Mesenchymal stem cell (in vitro differentiated cells and primary cell): ENCODE results near the gene RAPGEF5. TPM values are rescaled to one million over a fixed set of nuclear protein-coding genes. Genes with fewer than 3 reads are reported as not detected.

Experiments
- DNase-seq: peaks from one replicate; pipeline ENCODE4 v3.0.0-alpha.2; 2013
- H2AFZ ChIP-seq: one replicate; pipeline ENCODE4 v1.6.1; 2013; ENCODE audit warnings: low read depth, mild to moderate bottlenecking, control low read depth, inconsistent platforms, low read length, moderate library complexity
- H2AK5ac ChIP-seq: 2 replicates; pipeline ENCODE4 v1.6.1; 2013; ENCODE audit warnings: low read length, moderate library complexity, mild to moderate bottlenecking, inconsistent platforms; ENCODE audit not compliant: severe bottlenecking
- H2BK120ac ChIP-seq: one replicate; pipeline ENCODE4 v1.6.1; 2013; ENCODE audit warnings: low read depth, mild to moderate bottlenecking, inconsistent platforms, low read length, moderate library complexity
- H2BK12ac ChIP-seq, 2 experiments: one replicate each; pipeline ENCODE4 v1.6.1; 2013; ENCODE audit warnings: inconsistent platforms in 2 of 2, low read length in 2 of 2, mild to moderate bottlenecking in 2 of 2, moderate library complexity in 2 of 2, control low read depth in 1 of 2
- H2BK15ac ChIP-seq: one replicate; pipeline ENCODE4 v1.6.1; 2013; ENCODE audit warnings: mild to moderate bottlenecking, low read depth, inconsistent platforms; ENCODE audit not compliant: poor library complexity, severe bottlenecking
- H2BK5ac ChIP-seq: 2 replicates; pipeline ENCODE4 v1.6.1; 2013; ENCODE audit warnings: low read depth, mild to moderate bottlenecking, low read length, control low read depth, inconsistent platforms; ENCODE audit not compliant: poor library complexity, severe bottlenecking
- H3K14ac ChIP-seq, 2 experiments: one replicate each; pipeline ENCODE4 v1.6.1; 2013; ENCODE audit warnings: inconsistent platforms in 2 of 2, low read length in 2 of 2, control low read depth in 1 of 2, mild to moderate bottlenecking in 1 of 2, moderate library complexity in 1 of 2
- H3K18ac ChIP-seq, 2 experiments: one replicate each; pipeline ENCODE4 v1.6.1; 2013; ENCODE audit warnings: inconsistent platforms in 2 of 2, low read length in 2 of 2, control low read depth in 1 of 2, low read depth in 1 of 2, mild to moderate bottlenecking in 1 of 2
- H3K23ac ChIP-seq, 2 experiments: one replicate each; pipeline ENCODE4 v1.6.1; 2013; ENCODE audit warnings: inconsistent platforms in 2 of 2, low read length in 2 of 2, mild to moderate bottlenecking in 2 of 2, moderate library complexity in 2 of 2, control low read depth in 1 of 2
- H3K27ac ChIP-seq: 2 replicates; pipeline ENCODE4 v1.5.1; 2013; ENCODE audit warnings: mild to moderate bottlenecking, moderate library complexity, low read length, control low read depth, inconsistent platforms; ENCODE audit not compliant: poor library complexity, severe bottlenecking
- H3K27me3 ChIP-seq, 2 experiments: 2 replicates each; pipeline versions ENCODE4 v1.6.1 to v1.7.0; 2013; ENCODE audit warnings: low read length in 2 of 2, mild to moderate bottlenecking in 2 of 2, moderate library complexity in 2 of 2, control low read depth in 1 of 2, inconsistent platforms in 1 of 2; ENCODE audit not compliant: control insufficient read depth in 1 of 2, insufficient read depth in 1 of 2
- H3K36me3 ChIP-seq, 2 experiments: 2 replicates each; pipeline versions ENCODE4 v1.6.1 to v1.7.0; 2013; ENCODE audit warnings: low read length in 2 of 2, control low read depth in 1 of 2, inconsistent platforms in 1 of 2, low read depth in 1 of 2, mild to moderate bottlenecking in 1 of 2; ENCODE audit not compliant: insufficient read depth in 2 of 2, control insufficient read depth in 1 of 2
- H3K4ac ChIP-seq, 2 experiments: one replicate each; pipeline ENCODE4 v1.6.1; 2013; ENCODE audit warnings: inconsistent platforms in 2 of 2, low read length in 2 of 2, mild to moderate bottlenecking in 2 of 2, moderate library complexity in 2 of 2, control low read depth in 1 of 2, low read depth in 1 of 2
- H3K4me1 ChIP-seq: 2 replicates; pipeline ENCODE4 v1.6.1; 2013; ENCODE audit warnings: low read depth, low read length, control low read depth; ENCODE audit not compliant: control insufficient read depth, insufficient read depth
- H3K4me2 ChIP-seq: 2 replicates; pipeline ENCODE4 v1.6.1; 2013; ENCODE audit warnings: low read length, mild to moderate bottlenecking, inconsistent platforms; ENCODE audit not compliant: poor library complexity, severe bottlenecking
- H3K4me3 ChIP-seq, 2 experiments: 2 replicates each; pipeline versions ENCODE4 v1.5.1 to v1.7.0; 2013; ENCODE audit warnings: low read length in 2 of 2, mild to moderate bottlenecking in 2 of 2, control low read depth in 1 of 2, low read depth in 1 of 2; ENCODE audit not compliant: insufficient read depth in 1 of 2
- H3K79me1 ChIP-seq: replicated peaks from 2 replicates; pipeline ENCODE4 v1.6.1; 2013; ENCODE audit warnings: mild to moderate bottlenecking, control low read depth, low read length, inconsistent platforms; ENCODE audit not compliant: poor library complexity, severe bottlenecking
- H3K9ac ChIP-seq: 2 replicates; pipeline ENCODE4 v1.7.0; 2013; ENCODE audit warnings: mild to moderate bottlenecking, low read length, moderate library complexity
- H3K9me3 ChIP-seq: 2 replicates; pipeline ENCODE4 v1.7.0; 2013; ENCODE audit warnings: mild to moderate bottlenecking, low read length; ENCODE audit not compliant: control insufficient read depth
- H4K8ac ChIP-seq: one replicate; pipeline ENCODE4 v1.6.1; 2013; ENCODE audit warnings: inconsistent platforms, mild to moderate bottlenecking, low read length, moderate library complexity
- H4K91ac ChIP-seq: one replicate; pipeline ENCODE4 v1.6.1; 2013; ENCODE audit warnings: mild to moderate bottlenecking, low read length, inconsistent platforms
- WGBS: methylation state at CpG from one replicate; pipeline ENCODE4 v1.1.7; 2013; ENCODE audit warnings: mixed read lengths; 5-methylcytosine and 5-hydroxymethylcytosine counted together
- small RNA-seq: library from polyadenylated mRNA; stranded (forward); fragments of <200 nt; extraction: miRNeasy Mini kit (QIAGEN cat#:217004); gene quantifications from one replicate; pipeline ENCODE3, GENCODE V24; 2013; ENCODE audit warnings: low read depth

RAPGEF5 gene

GRCh38 chr7:22075561-22075960 is 281.4 kb downstream of the RAPGEF5 start:
- H3K36me3 ChIP-seq, result no peaks in the 10 kb centered on the region
- no peak overlapping the region for H3K27ac ChIP-seq
- H3K79me1 ChIP-seq, result no peaks in the 10 kb centered on the region
- H2BK5ac ChIP-seq, result no peak overlapping the region
- H3K9ac ChIP-seq, result no peak overlapping the region
- no peak overlapping the region for H3K14ac ChIP-seq
- no peak overlapping the region for H3K18ac ChIP-seq
- H2AK5ac ChIP-seq, result no peak overlapping the region
- H4K91ac ChIP-seq, result no peak overlapping the region
- H4K8ac ChIP-seq, result no peak overlapping the region
- H3K9me3 ChIP-seq, result no peaks in the 10 kb centered on the region
- 86% methylated on average over 1 of the region's 2 CpGs for WGBS
- H3K4ac ChIP-seq, result no peak overlapping the region
- peaks cover 0 to 37% of the 10 kb centered on the region in 2 experiments for H3K27me3 ChIP-seq
- no peak overlapping the region for H2AFZ ChIP-seq
- H3K23ac ChIP-seq, result no peak overlapping the region
- no peak for DNase-seq
- H3K4me1 ChIP-seq, result no peaks in the 10 kb centered on the region
- no peak overlapping the region for H2BK12ac ChIP-seq
- no peak overlapping the region for H2BK15ac ChIP-seq
- H3K4me2 ChIP-seq, result no peak overlapping the region
- H2BK120ac ChIP-seq, result no peak overlapping the region
- no peak overlapping the region for H3K4me3 ChIP-seq

GRCh38 chr7:22074897-22075296 is 282.1 kb downstream of the RAPGEF5 start:
- Histone ChIP-seq H2BK5ac (no peak overlapping the region), H3K4ac (no peak overlapping the region), H2BK15ac (no peak overlapping the region), H2AFZ (no peak overlapping the region), H4K91ac (no peak overlapping the region), H2BK12ac (no peak overlapping the region), H3K27ac (no peak overlapping the region), H3K27me3 (peaks cover 0 to 36% of the 10 kb centered on the region in 2 experiments), H3K9ac (no peak overlapping the region), H2BK120ac (no peak overlapping the region), H3K18ac (no peak overlapping the region), H3K4me2 (no peak overlapping the region), H3K4me1 (no peaks in the 10 kb centered on the region), H4K8ac (no peak overlapping the region), H3K9me3 (no peaks in the 10 kb centered on the region), H3K79me1 (no peaks in the 10 kb centered on the region), H3K36me3 (no peaks in the 10 kb centered on the region), H2AK5ac (no peak overlapping the region), H3K23ac (no peak overlapping the region), H3K14ac (no peak overlapping the region), H3K4me3 (no peak overlapping the region)
- no peak for DNase-seq
- 90% methylated on average over 1 of the region's 3 CpGs for WGBS

Small RNAs within 50 kb of the gene (small RNA-seq; reads per million reads assigned to genes)
- gene RNA5SP227, result not detected
